GM19467 (cell line): Measurements from ENCODE around the gene SHC4.
"Not testable (repeated sequence)": the region's sequence is repeated elsewhere in the genome, so short reads cannot be mapped to it uniquely, and the experiment has no call there.

Experiments used
- ATAC-seq: cut with Tn5 transposase; IDR thresholded peaks from one replicate; pipeline ENCODE4 v1.9.1; 2021; ENCODE audit warnings: mild to moderate bottlenecking, moderate library complexity; ENCODE audit not compliant: unreplicated experiment

Gene SHC4

GRCh38 chr15:48855501-48856440 is 107.9 kb downstream of the SHC4 start:
- ATAC-seq = no peak

- ATAC-seq = not testable (repeated sequence)
Observed at GRCh38 chr15:48854434-48854833, 109.3 kb downstream of the SHC4 start.

- ATAC-seq = no peak
Observed at GRCh38 chr15:48851956-48852355, 111.8 kb downstream of the SHC4 start.

- ATAC-seq = no peak
Observed at GRCh38 chr15:48850648-48851047, 113.1 kb downstream of the SHC4 start.

GRCh38 chr15:48845123-48845522 is 118.6 kb downstream of the SHC4 start:
- ATAC-seq = no peak

- ATAC-seq = no peak
Observed at GRCh38 chr15:48842501-48842900, 121.2 kb downstream of the SHC4 start.

- no peak for ATAC-seq
Observed at GRCh38 chr15:48834756-48835155, 129.0 kb downstream of the SHC4 start.

- ATAC-seq = no peak
Observed at GRCh38 chr15:48833526-48834239, 130.0 kb downstream of the SHC4 start.

GRCh38 chr15:48832648-48833047 is 131.1 kb downstream of the SHC4 start:
- no peak for ATAC-seq

GRCh38 chr15:48828906-48829305 is 134.8 kb downstream of the SHC4 start:
- no peak for ATAC-seq

- ATAC-seq = no peak
Observed at GRCh38 chr15:48828471-48828870, 135.2 kb downstream of the SHC4 start.

GRCh38 chr15:48825075-48825474 is 138.6 kb downstream of the SHC4 start:
- no peak for ATAC-seq

GRCh38 chr15:48823706-48824105 is 140.0 kb downstream of the SHC4 start:
- ATAC-seq = no peak

GRCh38 chr15:48823237-48823636 is 140.5 kb downstream of the SHC4 start:
- no peak for ATAC-seq

- no peak for ATAC-seq
Observed at GRCh38 chr15:48814286-48814685, 149.4 kb downstream of the SHC4 start.

- ATAC-seq = no peak
Observed at GRCh38 chr15:48811325-48811958, 152.3 kb downstream of the SHC4 start.

GRCh38 chr15:48810414-48811324 is 153.1 kb downstream of the SHC4 start, which contains the start of gene CEP152:
Gene CEP152 (minus strand): TSS chr15:48811069. CDS start chr15:48805649, 5,420 bp downstream.
- ATAC-seq = peak; percentile 98

GRCh38 chr15:48806151-48806550 is 157.6 kb downstream of the SHC4 start:
- ATAC-seq = no peak

GRCh38 chr15:48805591-48805990 is 158.1 kb downstream of the SHC4 start:
- ATAC-seq = no peak

- ATAC-seq = no peak
Observed at GRCh38 chr15:48803877-48804276, 159.8 kb downstream of the SHC4 start.
